GM12878 (cell line): ENCODE data around the gene RAD51B. TPM values are rescaled to one million over a fixed set of nuclear protein-coding genes. Genes with fewer than 3 reads are reported as not detected.

Source experiments
- ATAC-seq: fragments of 200-7000 bp; cut with Tn5 transposase; 3 replicates; pipeline ENCODE4 v1.9.1; 2020; ENCODE audit warnings: mild to moderate bottlenecking, moderate library complexity
- BruUV-seq: library from RNA; stranded (reverse); fragments of 400-500 nt; replicated peaks from 2 replicates; lab custom pipeline; 2021; lab: Mats Ljungman, UMichigan
- CTCF ChIA-PET: fragments of 300-600 bp; sonication (Branson Sonifier 250); formaldehyde crosslinking; extraction: SDS; loops from one replicate; lab custom pipeline; 2021; ENCODE audit warnings: inconsistent platforms; lab: Yijun Ruan, JAX
- POLR2A ChIA-PET: fragments of 350-600 bp; formaldehyde crosslinking; extraction: SDS; loops from one replicate; lab custom pipeline; 2021; ENCODE audit warnings: inconsistent platforms; lab: Charles Lee
- RAD21 ChIA-PET: fragments of 300-600 bp; sonication (Branson Sonifier 250); formaldehyde crosslinking; loops from one replicate; lab custom pipeline; 2023; ENCODE audit warnings: antibody characterized with exemption; ENCODE audit not compliant: unreplicated experiment; lab: Charles Lee
- SMC1A ChIA-PET: fragments of 300-600 bp; sonication (Branson Sonifier 250); formaldehyde crosslinking; loops from one replicate; lab custom pipeline; 2023; ENCODE audit not compliant: unreplicated experiment, uncharacterized antibody; lab: Charles Lee
- DNase-seq: peaks from one replicate; pipeline ENCODE4 v3.0.0-alpha.2; 2011; ENCODE audit warnings: low read depth, low spot score
- FAIRE-seq: peaks from 3 replicates; lab custom pipeline; 2011; peaks lifted over from hg19 to GRCh38; lab: Jason Lieb, UNC
- H2AFZ ChIP-seq: 2 replicates; pipeline ENCODE4 v1.6.0; 2011; ENCODE audit warnings: low read depth, low read length, control low read depth; ENCODE audit not compliant: control insufficient read depth
- H3K27ac ChIP-seq: 2 replicates; pipeline ENCODE4 v1.5.1; 2011; ENCODE audit warnings: control low read depth; ENCODE audit not compliant: control insufficient read depth, insufficient read depth
- H3K27me3 ChIP-seq, 2 experiments: replicated peaks in 1 of 2; 2 replicates each; pipeline versions ENCODE4 v1.6.0 to v1.6.1; 2011; ENCODE audit warnings: low read length in 1 of 2; ENCODE audit not compliant: control insufficient read depth in 2 of 2, insufficient read depth in 2 of 2
- H3K36me3 ChIP-seq, 2 experiments: 2 replicates each; pipeline ENCODE4 v1.5.1; 2011; ENCODE audit warnings: low read length in 1 of 2; ENCODE audit not compliant: control insufficient read depth in 2 of 2, insufficient read depth in 2 of 2
- H3K4me1 ChIP-seq: 2 replicates; pipeline ENCODE4 v1.6.1; 2011; ENCODE audit warnings: mild to moderate bottlenecking, low read length, moderate library complexity, mixed read lengths; ENCODE audit not compliant: control insufficient read depth, insufficient read depth
- H3K4me2 ChIP-seq: 2 replicates; pipeline ENCODE4 v1.6.0; 2011; ENCODE audit warnings: control low read depth; ENCODE audit not compliant: control insufficient read depth, insufficient read depth
- H3K4me3 ChIP-seq: fragments of 200-600 bp; sonication (generic); 2 replicates; pipeline ENCODE4 v1.5.1; 2016
- H3K79me2 ChIP-seq: 2 replicates; pipeline ENCODE4 v1.6.0; 2011; ENCODE audit warnings: low read length; ENCODE audit not compliant: control insufficient read depth, insufficient read depth
- H3K9ac ChIP-seq: 2 replicates; pipeline ENCODE4 v1.8.0; 2011; ENCODE audit warnings: low read length, control low read depth, mixed read lengths; ENCODE audit not compliant: control insufficient read depth, insufficient read depth
- H3K9me3 ChIP-seq: replicated peaks from 3 replicates; pipeline ENCODE4 v1.5.1; 2011; ENCODE audit warnings: mild to moderate bottlenecking, low read length; ENCODE audit not compliant: control insufficient read depth, insufficient read depth
- H4K20me1 ChIP-seq: 2 replicates; pipeline ENCODE4 v1.6.0; 2011; ENCODE audit not compliant: control insufficient read depth, insufficient read depth
- CEBPB ChIP-seq, 2 experiments: fragments of 150-350 bp in 1 of 2; IDR thresholded peaks; 2 replicates each; pipeline ENCODE4 v1.6.1; 2012 to 2014; ENCODE audit warnings: low read depth in 2 of 2, low read length in 2 of 2, borderline replicate concordance in 1 of 2, inconsistent platforms in 1 of 2
- ELK1 ChIP-seq: IDR thresholded peaks from 2 replicates; pipeline ENCODE4 v1.6.1; 2012; ENCODE audit warnings: low read depth, low read length, improper control_type of control experiment
- ETV6 ChIP-seq, 2 experiments: fragments of 450-650 bp in 1 of 2; IDR thresholded peaks in 1 of 2; conservative IDR thresholded peaks in 1 of 2; 2 replicates each; pipeline ENCODE4 v1.6.1; 2014; ENCODE audit warnings: antibody characterized with exemption in 1 of 2, borderline replicate concordance in 1 of 2, low read depth in 1 of 2, mild to moderate bottlenecking in 1 of 2, moderate library complexity in 1 of 2
- IKZF1 ChIP-seq: fragments of 450-650 bp; conservative IDR thresholded peaks from 2 replicates; pipeline ENCODE4 v1.6.1; 2017; ENCODE audit warnings: antibody characterized with exemption, mild to moderate bottlenecking
- MEF2A ChIP-seq: IDR thresholded peaks from 2 replicates; pipeline ENCODE4 v1.6.1; 2011; ENCODE audit warnings: low read depth, mild to moderate bottlenecking, low read length, moderate library complexity; ENCODE audit not compliant: insufficient read depth
- PML ChIP-seq: IDR thresholded peaks from 2 replicates; pipeline ENCODE4 v1.6.1; 2012; ENCODE audit warnings: low read length, inconsistent platforms
- RFX5 ChIP-seq: IDR thresholded peaks from 2 replicates; pipeline ENCODE4 v1.6.1; 2011; ENCODE audit warnings: low read depth, low read length, improper control_type of control experiment
- SMC3 ChIP-seq: IDR thresholded peaks from 2 replicates; pipeline ENCODE4 v1.6.1; 2011; ENCODE audit warnings: low read length, improper control_type of control experiment, borderline replicate concordance
- SUZ12 ChIP-seq: fragments of 200-600 bp; sonication (generic); IDR thresholded peaks from one replicate; pipeline ENCODE4 v1.6.1; 2018; ENCODE audit warnings: antibody characterized with exemption, mild to moderate bottlenecking; ENCODE audit not compliant: unreplicated experiment
- YY1 ChIP-seq: IDR thresholded peaks from 2 replicates; pipeline ENCODE4 v1.6.1; 2011; ENCODE audit warnings: low read depth, mild to moderate bottlenecking, low read length
- WGBS: methylation state at CpG from one replicate; pipeline ENCODE4 v1.1.6; 2016; ENCODE audit warnings: low lambda C conversion rate; ENCODE audit not compliant: insufficient replicate concordance, insufficient coverage; ENCODE audit errors: missing lambda C conversion rate; 5-methylcytosine and 5-hydroxymethylcytosine counted together
- in situ Hi-C: fragments of 300-500 bp; cut with MboI; formaldehyde crosslinking; loops from 9 replicates; pipeline ENCODE4 v1.14.3; 2018; ENCODE audit warnings: mixed read lengths
- intact Hi-C: fragments of 100-400 bp; cut with micrococcal nuclease; formaldehyde crosslinking; loops from one replicate; pipeline ENCODE4 v1.14.2; 2022; ENCODE audit not compliant: unreplicated experiment
- polyA plus RNA-seq, 11 experiments: library from polyadenylated mRNA; depleted of rRNA in 4 of 11; unstranded in 6 of 11; stranded (reverse) in 5 of 11; fragments of >200 nt; fragmentation: Nextera tagmentation in 4 of 11; fragmentation: Illumina TruSeq in 1 of 11; extraction: Ambion mirVana in 4 of 11; extraction: Trizol in 1 of 11; gene quantifications; 1 replicate in 1 of 11; 2 replicates in 10 of 11; pipeline versions ENCODE4 v1.2.1 to v1.2.3, GENCODE V29; 2011 to 2016; ENCODE audit warnings: inconsistent platforms in 2 of 11, missing spikeins in 2 of 11, low read depth in 1 of 11
- total RNA-seq, 4 experiments: library from RNA; depleted of rRNA in 3 of 4; stranded (reverse); fragments of >200 nt in 3 of 4; fragmentation: Illumina TruSeq in 1 of 4; extraction: Trizol in 1 of 4; gene quantifications; 2 replicates each; pipeline versions ENCODE4 v1.2.1 to v1.2.3, GENCODE V29; 2013 to 2021

Gene RAD51B
- total and polyA plus RNA-seq, 10 of the 15 experiments (the other 5 are each of a cell fraction or from before 2014, with no cell fraction given): 9.8 to 26.8 (median 21.3) TPM

- Histone ChIP-seq H4K20me1 (no peaks in the 10 kb centered on the region), H2AFZ (no peak overlapping the region), H3K79me2 (no peaks in the 10 kb centered on the region), H3K4me3 (no peak overlapping the region), H3K36me3 (peaks cover 0 to 5% of the 10 kb centered on the region in 2 experiments; a peak in 1 of 4 replicates), H3K9me3 (peaks cover 9% of the 10 kb centered on the region; the same call in 2 of the 3 replicates), H3K27ac (peak overlapping the region; percentile 20; the same call in 1 of the 2 replicates), H3K4me2 (no peak overlapping the region), H3K27me3 (no peaks in the 10 kb centered on the region), H3K9ac (no peak overlapping the region), H3K4me1 (peaks cover 25% of the 10 kb centered on the region)
- ChIA-PET POLR2A (interaction anchor here (0.8 to 4.7 kb wide), 3 partner anchors 10 to 388 kb away, joined by 3 to 35 read pairs (median 3); no protein-coding TSS in a partner anchor), CTCF (interaction anchor here (0.9 to 3.1 kb wide), 3 partner anchors 8 to 49 kb away, joined by 4 to 16 read pairs (median 6); no protein-coding TSS in a partner anchor), RAD21 (interaction anchor here (1.3 to 2.2 kb wide), 7 partner anchors 8 to 49 kb away, joined by 3 to 11 read pairs (median 5); no protein-coding TSS in a partner anchor), SMC1A (interaction anchor here (0.7 to 6.7 kb wide), 12 partner anchors 8 to 520 kb away, joined by 3 to 58 read pairs (median 4); no protein-coding TSS in a partner anchor)
- ATAC-seq: no peak
- no peak for TF ChIP-seq PML
- intact Hi-C loops (no loop called here), in situ Hi-C loops (no loop called here)
- no peak for FAIRE-seq
- BruUV-seq: no TSS peak
- DNase-seq: no peak
- WGBS: 92% methylated on average over 4 of the region's 4 CpGs
Observed at GRCh38 chr14:68297876-68298468, 478.4 kb downstream of the RAD51B start.

DNA sequence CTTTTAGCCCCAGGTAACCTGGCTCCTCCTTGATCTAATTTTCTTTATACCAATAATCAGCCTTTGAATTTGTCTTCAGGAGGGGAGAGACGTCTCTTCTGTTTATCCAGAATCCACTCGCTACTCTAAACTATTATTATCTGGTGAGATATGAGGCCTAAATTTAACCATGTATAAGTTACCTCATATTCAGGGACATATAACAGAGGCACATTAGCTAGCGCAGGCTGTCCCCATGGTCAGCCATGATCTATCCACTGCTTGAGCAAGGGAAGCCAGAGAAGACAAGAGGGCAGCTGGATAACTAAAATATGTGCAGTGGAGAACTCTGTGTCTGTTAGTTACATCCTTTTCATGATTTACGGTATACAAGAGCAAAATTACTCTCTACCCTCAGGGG, 481.0 kb downstream of the RAD51B start:
- ATAC-seq (no peak), FAIRE-seq (no peak), DNase-seq (no peak)
- Histone ChIP-seq H2AFZ (no peak overlapping the region), H3K4me1 (peaks cover 20% of the 10 kb centered on the region), H3K9ac (no peak overlapping the region), H3K79me2 (no peaks in the 10 kb centered on the region), H3K4me3 (no peak overlapping the region), H3K27ac (no peak overlapping the region), H3K36me3 (peaks cover 0 to 5% of the 10 kb centered on the region in 2 experiments; a peak in 1 of 4 replicates), H3K27me3 (no peaks in the 10 kb centered on the region), H3K4me2 (no peak overlapping the region), H3K9me3 (peaks cover 9% of the 10 kb centered on the region; the same call in 2 of the 3 replicates), H4K20me1 (no peaks in the 10 kb centered on the region)
- in situ Hi-C loops: no loop called here
- POLR2A ChIA-PET: interaction anchor here (1.1 to 4.7 kb wide), 3 partner anchors 14 to 30 kb away, joined by 4 to 35 read pairs (median 10); no protein-coding TSS in a partner anchor
- no peak for TF ChIP-seq ELK1
- TF ChIP-seq RFX5: no peak
- TF ChIP-seq CEBPB (IDR thresholded peaks at IDR 0.05; ENCODE audit: borderline replicate concordance in 1 of 2, low read depth in 2 of 2, low read length in 2 of 2): no peak
- no peak for TF ChIP-seq IKZF1
- TF ChIP-seq ETV6 (conservative IDR thresholded peaks at IDR 0.05 in 1 of 2, IDR thresholded peaks at IDR 0.05 in 1 of 2; ENCODE audit: borderline replicate concordance in 1 of 2, low read depth in 1 of 2): no peak
- no peak for TF ChIP-seq SUZ12
- no peak for TF ChIP-seq SMC3
- TF ChIP-seq YY1: no peak
- no peak for TF ChIP-seq MEF2A
- 85% methylated on average over 4 of the region's 4 CpGs for WGBS
- SMC1A ChIA-PET: interaction anchor here (1.0 to 2.6 kb wide), 8 partner anchors 8 to 101 kb away, joined by 3 to 13 read pairs (median 4); no protein-coding TSS in a partner anchor
- no TSS peak for BruUV-seq
- CTCF ChIA-PET: interaction anchor here (1.2 kb wide), 1 partner anchor 50 kb away, joined by 6 read pairs; no protein-coding TSS in a partner anchor
- RAD21 ChIA-PET: interaction anchor here (1.0 kb wide), 1 partner anchor 12 kb away, joined by 3 read pairs; no protein-coding TSS in a partner anchor
- intact Hi-C loops: no loop called here
